NCI-H82 treated with DMSO at 0.1 percent for 48 hours (cell line): ENCODE measurements around the gene DNAAF3.
"Not testable (repeated sequence)": the region's sequence is repeated elsewhere in the genome, so short reads cannot be mapped to it uniquely, and the experiment has no call there.

Experiments
- DNase-seq: peaks from one replicate; lab custom pipeline; 2025; ENCODE audit not compliant: unreplicated experiment; lab: John Stamatoyannopoulos, UW

DNAAF3 gene

GRCh38 chr19:55166530-55167268 is at the start of gene DNAAF3:
DNAAF3 (minus strand) TSS chr19:55166613; CDS start chr19:55166413, 200 bp downstream.
- peak; percentile 97 for DNase-seq

- DNase-seq: no peak
These were observed 47.1 kb upstream of the DNAAF3 start for GRCh38 chr19:55213547-55213946.

- no peak for DNase-seq
These were observed 46.0 kb upstream of the DNAAF3 start for GRCh38 chr19:55212447-55212846.

GRCh38 chr19:55209693-55210472 is 43.5 kb upstream of the DNAAF3 start:
- DNase-seq: no peak

- DNase-seq: no peak
These were observed 42.7 kb upstream of the DNAAF3 start, which contains the start of gene PTPRH for GRCh38 chr19:55208880-55209692. PTPRH (minus strand) TSS chr19:55209501; CDS start chr19:55209433, 68 bp downstream.

GRCh38 chr19:55206664-55207500 is 40.5 kb upstream of the DNAAF3 start:
- no peak for DNase-seq

- not testable (repeated sequence) for DNase-seq
These were observed 35.8 kb upstream of the DNAAF3 start for GRCh38 chr19:55202199-55202598.

GRCh38 chr19:55199620-55200204 is 33.3 kb upstream of the DNAAF3 start:
- DNase-seq: no peak

- no peak for DNase-seq
These were observed 32.2 kb upstream of the DNAAF3 start for GRCh38 chr19:55198651-55199050.

GRCh38 chr19:55197528-55197927 is 31.1 kb upstream of the DNAAF3 start:
- DNase-seq: peak; percentile 19

- no peak for DNase-seq
These were observed 30.4 kb upstream of the DNAAF3 start for GRCh38 chr19:55196803-55197202.

GRCh38 chr19:55193481-55193880 is 27.1 kb upstream of the DNAAF3 start:
- no peak for DNase-seq

- no peak for DNase-seq
These were observed 23.0 kb upstream of the DNAAF3 start for GRCh38 chr19:55189403-55189835.

GRCh38 chr19:55188625-55189024 is 22.2 kb upstream of the DNAAF3 start:
- DNase-seq: no peak

GRCh38 chr19:55186080-55186479 is 19.7 kb upstream of the DNAAF3 start:
- no peak for DNase-seq

- no peak for DNase-seq
These were observed 15.3 kb upstream of the DNAAF3 start for GRCh38 chr19:55181740-55182139.

- DNase-seq: no peak
These were observed 13.4 kb upstream of the DNAAF3 start, which contains the start of gene SYT5 for GRCh38 chr19:55179606-55180484. SYT5 (minus strand) TSS chr19:55180289; CDS start chr19:55179041, 1,248 bp downstream.

GRCh38 chr19:55178781-55179599 is 12.6 kb upstream of the DNAAF3 start:
- DNase-seq: peak; percentile 57
